Measurements from ENCODE around the gene CTSH. TPM values are rescaled to one million over a fixed set of nuclear protein-coding genes. Genes with fewer than 3 reads are reported as not detected.
"Not testable (repeated sequence)": the region's sequence is repeated elsewhere in the genome, so short reads cannot be mapped to it uniquely, and the experiment has no call there.

Gene CTSH
- total RNA-seq, 2 donors from 2014 or later = 257 to 415 TPM

DNA sequence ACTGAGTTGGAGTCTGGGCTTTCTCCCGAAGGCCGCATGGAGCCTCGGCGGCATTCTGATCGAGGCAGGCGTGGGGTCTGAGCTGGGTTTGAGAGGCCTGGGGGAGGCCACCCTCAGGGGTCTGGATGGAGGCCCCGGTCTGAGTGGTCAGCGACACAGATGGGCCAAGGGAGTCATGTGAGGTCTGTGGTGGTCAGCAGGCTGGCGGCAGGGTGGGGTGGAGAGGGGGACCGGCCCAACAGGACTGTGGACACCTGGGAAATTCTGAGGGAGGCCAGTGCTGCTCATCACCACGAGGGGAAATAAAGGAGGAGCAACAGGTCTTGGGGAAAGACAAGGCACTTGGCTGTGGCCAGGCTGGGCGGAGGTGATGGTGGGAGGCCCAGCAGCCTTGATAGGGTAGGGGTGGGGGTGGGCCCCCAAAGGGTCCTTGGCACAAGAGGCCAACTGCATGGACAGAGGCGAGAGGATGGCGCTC, 16.2 kb downstream of the CTSH start:
- no peak for DNase-seq (ENCODE audit: low spot score)
- intact Hi-C loops (cut with DNase I) = no loop called here
- Histone ChIP-seq H3K4me1 (replicated peaks) (peaks cover 30% of the 10 kb centered on the region), H3K9me3 (no peaks in the 10 kb centered on the region), H3K27me3 (replicated peaks; ENCODE audit: insufficient read depth) (no peaks in the 10 kb centered on the region), H3K36me3 (no peaks in the 10 kb centered on the region), H3K27ac (peak overlapping the region in 1 of 2 donors; percentile 82), H3K4me3 (no peak overlapping the region)
- TF ChIP-seq POLR2AphosphoS5 (IDR thresholded peaks at IDR 0.05) (no peak), POLR2A (IDR thresholded peaks at IDR 0.05) (no peak)
- TF ChIP-seq, protein P1, sequence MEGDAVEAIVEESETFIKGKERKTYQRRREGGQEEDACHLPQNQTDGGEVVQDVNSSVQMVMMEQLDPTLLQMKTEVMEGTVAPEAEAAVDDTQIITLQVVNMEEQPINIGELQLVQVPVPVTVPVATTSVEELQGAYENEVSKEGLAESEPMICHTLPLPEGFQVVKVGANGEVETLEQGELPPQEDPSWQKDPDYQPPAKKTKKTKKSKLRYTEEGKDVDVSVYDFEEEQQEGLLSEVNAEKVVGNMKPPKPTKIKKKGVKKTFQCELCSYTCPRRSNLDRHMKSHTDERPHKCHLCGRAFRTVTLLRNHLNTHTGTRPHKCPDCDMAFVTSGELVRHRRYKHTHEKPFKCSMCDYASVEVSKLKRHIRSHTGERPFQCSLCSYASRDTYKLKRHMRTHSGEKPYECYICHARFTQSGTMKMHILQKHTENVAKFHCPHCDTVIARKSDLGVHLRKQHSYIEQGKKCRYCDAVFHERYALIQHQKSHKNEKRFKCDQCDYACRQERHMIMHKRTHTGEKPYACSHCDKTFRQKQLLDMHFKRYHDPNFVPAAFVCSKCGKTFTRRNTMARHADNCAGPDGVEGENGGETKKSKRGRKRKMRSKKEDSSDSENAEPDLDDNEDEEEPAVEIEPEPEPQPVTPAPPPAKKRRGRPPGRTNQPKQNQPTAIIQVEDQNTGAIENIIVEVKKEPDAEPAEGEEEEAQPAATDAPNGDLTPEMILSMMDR (IDR thresholded peaks at IDR 0.05) = no peak
- 90% methylated on average over 14 of the region's 14 CpGs for WGBS

DNA sequence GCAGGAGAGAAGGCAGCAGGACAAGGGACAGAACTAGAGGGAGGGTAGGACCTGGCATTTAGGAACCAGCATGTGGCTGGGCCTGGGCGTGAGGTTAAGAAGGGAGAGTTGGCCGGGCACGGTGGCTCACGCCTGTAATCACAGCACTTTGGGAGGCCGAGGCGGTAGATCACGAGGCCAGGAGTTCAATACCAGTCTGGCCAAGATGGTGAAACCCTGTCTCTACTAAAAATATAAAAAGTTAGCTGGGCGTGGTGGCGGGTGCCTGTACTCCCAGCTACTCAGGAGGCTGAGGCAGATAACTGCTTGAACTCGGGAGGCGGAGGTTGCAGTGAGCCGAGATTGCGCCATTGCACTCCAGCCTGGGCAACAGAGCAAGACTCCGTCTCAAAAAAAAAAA, 16.7 kb downstream of the CTSH start:
- 93% methylated on average over 14 of the region's 14 CpGs for WGBS
- H3K4me3 ChIP-seq; DNase-seq (ENCODE audit: low spot score); H3K9me3 ChIP-seq; H3K27ac ChIP-seq; H3K27me3 ChIP-seq (replicated peaks; ENCODE audit: insufficient read depth); intact Hi-C loops (cut with DNase I); H3K36me3 ChIP-seq: not testable (repeated sequence)
- peaks cover 25% of the 10 kb centered on the region for H3K4me1 ChIP-seq (replicated peaks)

DNA sequence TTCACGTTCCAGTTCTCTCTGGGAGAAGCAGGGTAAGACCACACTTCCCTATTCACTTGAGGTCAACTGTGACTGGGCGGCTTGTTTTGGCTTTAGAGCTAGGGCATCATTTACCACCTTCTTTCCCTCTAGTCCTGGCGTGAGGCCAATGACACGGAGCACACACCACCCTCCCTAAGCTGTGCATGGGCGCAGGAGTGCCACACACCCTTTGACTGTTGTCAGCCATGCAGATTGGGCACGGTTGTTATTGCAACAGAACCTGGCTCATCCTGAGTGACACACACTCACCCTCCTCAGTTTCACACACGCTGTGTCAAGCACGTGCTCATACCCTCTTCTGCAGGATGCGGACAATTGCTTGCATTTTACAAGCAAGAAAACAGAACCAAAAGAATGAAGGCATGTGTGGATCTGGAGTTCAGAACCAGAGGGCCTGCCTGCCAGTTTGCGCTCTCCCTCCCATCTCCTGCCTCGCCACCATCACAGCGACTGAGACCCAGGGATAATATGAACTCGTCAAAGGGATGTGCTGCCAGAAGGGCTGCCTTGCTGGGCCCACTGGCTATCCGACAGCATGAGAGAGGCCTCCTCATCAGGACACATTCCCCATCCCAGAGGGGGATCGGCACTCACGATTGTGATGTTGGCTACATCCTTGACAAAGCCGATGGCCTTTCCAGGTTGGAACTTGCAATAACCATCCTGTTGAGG, 17.6 kb downstream of the CTSH start:
- WGBS = 82% methylated on average over 17 of the region's 17 CpGs
- DNase-seq (ENCODE audit: low spot score) = no peak
- Histone ChIP-seq H3K27ac (no peak overlapping the region), H3K9me3 (no peaks in the 10 kb centered on the region), H3K27me3 (replicated peaks; ENCODE audit: insufficient read depth) (no peaks in the 10 kb centered on the region), H3K4me3 (no peak overlapping the region), H3K36me3 (no peaks in the 10 kb centered on the region), H3K4me1 (replicated peaks) (peaks cover 18% of the 10 kb centered on the region)
- TF ChIP-seq POLR2AphosphoS5 (IDR thresholded peaks at IDR 0.05) (no peak), POLR2A (IDR thresholded peaks at IDR 0.05) (no peak)
- TF ChIP-seq, protein P1 (IDR thresholded peaks at IDR 0.05) = no peak
- intact Hi-C loops (cut with DNase I) = no loop called here

DNA sequence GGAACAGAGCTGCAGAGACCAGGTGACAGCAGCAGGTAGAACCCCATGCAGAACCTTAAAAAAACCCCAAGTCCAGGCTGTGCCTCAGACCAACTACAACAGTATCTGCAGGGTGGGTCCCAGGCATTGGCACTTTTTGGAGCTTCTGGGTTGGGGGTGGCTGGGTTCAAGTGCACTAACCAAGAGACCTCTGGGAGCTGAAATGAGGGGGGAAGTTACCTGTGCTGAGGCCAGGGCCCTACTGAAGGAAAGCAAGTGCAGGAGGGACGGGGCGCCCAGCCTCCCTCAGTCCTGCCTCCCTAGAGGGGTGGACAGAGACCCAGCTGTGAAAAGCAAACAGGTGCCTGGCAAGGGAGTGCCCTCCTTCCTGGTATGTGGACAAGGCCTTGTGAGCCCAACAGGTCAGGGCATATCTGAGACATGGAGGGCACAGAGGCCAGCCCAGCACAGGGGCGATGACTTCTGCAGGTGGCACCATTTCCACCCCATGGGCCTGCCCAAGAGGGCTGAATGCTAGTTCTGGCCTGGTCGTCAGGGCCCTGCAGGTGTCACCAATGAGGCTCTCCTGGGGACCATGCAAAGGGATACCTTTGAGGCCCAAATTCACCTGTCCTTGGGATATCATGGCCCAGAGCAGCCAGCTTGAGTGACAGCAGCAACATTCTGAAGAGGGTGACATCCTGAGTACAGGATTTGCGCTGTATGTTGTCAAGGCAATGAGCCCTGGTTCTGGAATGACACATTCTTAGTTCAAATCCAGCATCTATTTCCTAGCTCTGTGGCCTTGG, 18.7 kb downstream of the CTSH start:
- Histone ChIP-seq H3K27ac (no peak overlapping the region), H3K27me3 (replicated peaks; ENCODE audit: insufficient read depth) (no peaks in the 10 kb centered on the region), H3K9me3 (no peaks in the 10 kb centered on the region), H3K4me1 (replicated peaks) (peaks cover 8% of the 10 kb centered on the region), H3K36me3 (no peaks in the 10 kb centered on the region), H3K4me3 (no peak overlapping the region)
- TF ChIP-seq POLR2AphosphoS5 (IDR thresholded peaks at IDR 0.05) (no peak), POLR2A (IDR thresholded peaks at IDR 0.05) (no peak)
- TF ChIP-seq, protein P1 (IDR thresholded peaks at IDR 0.05) = no peak
- DNase-seq (ENCODE audit: low spot score) = no peak
- 85% methylated on average over 5 of the region's 5 CpGs for WGBS
- intact Hi-C loops (cut with DNase I) = no loop called here

DNA sequence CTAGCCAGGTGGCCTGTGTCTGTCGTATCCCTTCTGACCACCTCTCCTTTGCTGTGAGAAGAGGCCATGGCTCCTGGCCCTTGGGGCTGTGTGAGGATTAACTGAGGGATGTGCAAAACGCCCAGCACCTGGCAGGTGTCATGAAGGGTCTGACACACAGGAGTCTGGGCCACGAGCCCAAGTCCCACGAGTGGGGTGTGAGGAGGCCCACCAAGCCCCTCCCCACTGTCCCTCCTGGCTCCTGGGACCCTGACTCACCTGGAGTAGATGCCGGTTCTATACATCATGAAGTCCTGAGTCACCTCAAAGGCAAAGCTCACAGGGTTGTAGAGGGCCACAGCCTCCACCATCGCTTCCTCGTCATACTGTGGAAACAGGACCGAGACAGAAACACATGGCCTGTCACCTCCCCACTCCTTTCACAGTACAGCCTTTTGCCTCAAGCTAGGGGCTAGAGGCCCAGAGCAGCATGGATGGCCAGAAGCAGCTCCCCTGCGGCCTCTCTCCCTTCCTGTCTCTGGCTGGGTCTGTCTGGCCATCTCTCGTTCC, 19.7 kb downstream of the CTSH start:
- WGBS = 79% methylated on average over 9 of the region's 10 CpGs
- Histone ChIP-seq H3K36me3 (no peaks in the 10 kb centered on the region), H3K4me1 (replicated peaks) (peaks cover under 1% of the 10 kb centered on the region), H3K27ac (no peak overlapping the region), H3K4me3 (no peak overlapping the region), H3K27me3 (replicated peaks; ENCODE audit: insufficient read depth) (no peaks in the 10 kb centered on the region), H3K9me3 (no peaks in the 10 kb centered on the region)
- TF ChIP-seq POLR2AphosphoS5 (IDR thresholded peaks at IDR 0.05) = no peak
- TF ChIP-seq POLR2A (IDR thresholded peaks at IDR 0.05) = no peak
- TF ChIP-seq, protein P1 (IDR thresholded peaks at IDR 0.05) = no peak
- intact Hi-C loops (cut with DNase I) = no loop called here
- DNase-seq (ENCODE audit: low spot score) = no peak

All from prostate gland (tissue), 2 donors.